Measurements from ENCODE around the gene RPF1. TPM values are rescaled to one million over a fixed set of nuclear protein-coding genes. Genes with fewer than 3 reads are reported as not detected.

RPF1 gene
- 18.4 TPM for total RNA-seq (ENCODE audit: unreplicated experiment)
- long read RNA-seq, transcript RPF1-201 (9 exons, 1,385 nt), result major isoform, 7 of 9 reads
- long read RNA-seq, partial matches to known transcripts, result 0 of 9 reads
- long read RNA-seq, other reads (novel, unspliced or antisense), result 2 of 9 reads

DNA sequence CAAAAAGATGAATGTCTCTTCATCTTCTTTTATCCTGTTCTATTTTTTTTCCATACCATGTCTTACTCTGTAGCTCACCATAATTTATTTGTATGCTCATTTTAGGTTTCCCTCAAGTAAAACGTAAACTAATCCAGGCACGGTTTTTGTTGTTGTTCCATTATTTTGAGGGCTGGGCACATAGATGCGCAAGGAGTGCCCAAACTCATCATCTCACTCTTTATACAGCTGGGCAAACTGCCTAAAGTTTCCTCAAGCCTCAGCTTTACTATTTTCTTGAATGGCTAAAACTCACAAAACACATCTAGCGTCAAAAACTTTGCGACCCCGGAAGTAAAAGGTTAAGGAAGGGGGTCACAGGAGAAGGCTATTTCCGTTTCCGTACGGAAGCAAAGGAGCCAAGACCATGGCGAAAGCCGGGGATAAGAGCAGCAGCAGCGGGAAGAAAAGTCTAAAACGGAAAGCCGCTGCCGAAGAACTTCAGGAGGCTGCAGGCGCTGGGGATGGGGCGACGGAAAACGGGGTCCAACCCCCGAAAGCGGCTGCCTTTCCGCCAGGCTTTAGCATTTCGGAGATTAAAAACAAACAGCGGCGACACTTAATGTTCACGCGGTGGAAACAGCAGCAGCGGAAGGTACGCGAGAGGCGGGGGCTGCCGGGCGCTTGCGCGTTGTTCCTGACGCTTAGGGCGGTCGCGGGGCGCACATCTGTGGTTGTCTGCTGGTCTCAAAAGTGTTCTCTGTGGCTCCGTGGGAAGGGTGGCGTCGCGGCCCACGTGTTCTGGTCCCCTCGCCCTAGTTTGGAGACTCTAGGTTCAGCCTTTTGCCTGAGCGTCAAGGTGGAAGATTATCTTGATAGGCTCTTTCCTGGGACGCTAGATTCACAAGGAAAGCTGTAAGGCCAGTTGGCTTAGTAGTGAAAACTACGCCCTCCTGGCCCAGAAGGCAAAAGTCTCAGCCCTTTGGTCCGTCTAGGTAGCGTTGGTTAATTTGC, at the start of gene RPF1:
RPF1 (plus strand) TSS at position 391 of the 993 bp plus-strand sequence; CDS start at position 407, 16 bp downstream.
- TF ChIP-seq CTCF (IDR thresholded peaks at IDR 0.05; ENCODE audit: unreplicated experiment), result no peak
- Mint-ChIP-seq H3K4me3 (ENCODE audit: unreplicated experiment) (peak within 1 kb of the TSS; percentile 99), H3K9me3 (ENCODE audit: unreplicated experiment) (no peaks in the 10 kb centered on the region), H3K27me3 (ENCODE audit: unreplicated experiment) (peaks cover 5% of the 10 kb centered on the region), H3K4me1 (ENCODE audit: unreplicated experiment) (peaks cover 7% of the 10 kb centered on the region), H3K36me3 (ENCODE audit: low read depth, unreplicated experiment) (peaks cover 6% of the 10 kb centered on the region), H3K27ac (ENCODE audit: unreplicated experiment) (peak within 1 kb of the TSS; percentile 99)
- peak; percentile 65 for DNase-seq (ENCODE audit: low spot score)

DNA sequence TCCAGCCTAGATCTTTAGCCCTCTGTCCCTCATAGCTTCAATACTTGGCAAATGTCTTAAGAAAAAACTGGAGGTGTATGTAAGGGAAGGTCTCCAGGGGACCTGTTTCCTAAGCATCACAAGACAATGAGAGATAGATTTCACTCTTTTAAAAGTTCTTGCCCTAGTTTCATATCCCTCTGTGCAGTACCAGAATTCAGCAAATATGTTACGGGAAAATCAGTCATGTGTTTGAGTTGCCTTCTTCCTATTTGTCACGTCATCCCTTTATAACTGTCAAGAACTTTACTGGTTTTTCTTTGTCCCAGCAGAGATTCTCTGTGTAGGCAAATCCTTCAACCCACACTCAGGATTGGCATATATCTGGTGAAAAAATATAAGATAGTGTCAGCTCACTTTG, 48.5 kb upstream of the RPF1 start:
- no peak overlapping the region for H3K4me3 Mint-ChIP-seq (ENCODE audit: unreplicated experiment)
- H3K4me1 Mint-ChIP-seq (ENCODE audit: unreplicated experiment), result no peaks in the 10 kb centered on the region
- H3K36me3 Mint-ChIP-seq (ENCODE audit: low read depth, unreplicated experiment), result no peaks in the 10 kb centered on the region
- TF ChIP-seq CTCF (IDR thresholded peaks at IDR 0.05; ENCODE audit: unreplicated experiment), result no peak
- no peak for DNase-seq (ENCODE audit: low spot score)
- no peak overlapping the region for H3K27ac Mint-ChIP-seq (ENCODE audit: unreplicated experiment)
- H3K9me3 Mint-ChIP-seq (ENCODE audit: unreplicated experiment), result no peaks in the 10 kb centered on the region
- no peaks in the 10 kb centered on the region for H3K27me3 Mint-ChIP-seq (ENCODE audit: unreplicated experiment)

DNA sequence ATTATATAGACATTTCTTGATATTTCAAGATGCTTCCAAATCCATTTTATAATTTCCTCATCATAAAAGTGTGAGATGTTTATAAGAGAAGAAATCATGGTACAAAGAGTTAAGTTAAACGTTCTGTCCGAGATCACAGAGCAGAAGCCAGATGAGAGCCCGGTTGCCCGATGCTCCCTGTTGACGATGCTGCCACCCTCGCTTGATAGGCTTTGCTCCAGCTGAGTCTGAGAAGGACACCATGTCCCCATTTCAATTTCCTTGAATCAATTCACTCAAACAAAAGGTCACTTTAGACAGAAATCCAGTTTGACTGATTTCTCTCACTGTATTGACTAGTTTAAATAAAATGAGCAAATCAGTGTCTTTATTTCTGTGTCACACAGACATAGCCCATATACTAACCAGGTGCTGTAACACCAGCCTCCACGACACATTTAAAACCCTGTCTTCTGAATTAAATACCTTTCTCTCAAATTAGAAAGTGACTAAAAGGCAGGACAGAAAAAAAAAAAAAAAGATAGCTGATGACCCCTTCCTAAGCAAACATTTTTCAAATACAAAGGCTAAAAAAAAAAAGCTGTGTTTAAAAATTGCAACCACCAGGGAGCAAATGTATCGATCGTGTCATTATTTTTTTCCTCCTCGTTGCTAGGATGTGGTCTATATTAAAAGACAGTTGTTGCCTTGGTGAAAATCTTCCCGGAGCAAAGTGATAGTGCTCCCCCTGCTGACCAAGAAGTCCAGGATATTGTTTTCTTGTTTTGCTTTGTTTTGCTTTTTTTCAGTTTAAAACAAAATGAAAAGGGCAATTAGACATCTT, 45.6 kb upstream of the RPF1 start:
- Mint-ChIP-seq H3K9me3 (ENCODE audit: unreplicated experiment) (no peaks in the 10 kb centered on the region), H3K4me3 (ENCODE audit: unreplicated experiment) (no peak overlapping the region), H3K27ac (ENCODE audit: unreplicated experiment) (no peak overlapping the region), H3K27me3 (ENCODE audit: unreplicated experiment) (no peaks in the 10 kb centered on the region), H3K36me3 (ENCODE audit: low read depth, unreplicated experiment) (no peaks in the 10 kb centered on the region), H3K4me1 (ENCODE audit: unreplicated experiment) (no peaks in the 10 kb centered on the region)
- peak; percentile 83 for TF ChIP-seq CTCF (IDR thresholded peaks at IDR 0.05; ENCODE audit: unreplicated experiment)
- peak; percentile 51 for DNase-seq (ENCODE audit: low spot score)

DNA sequence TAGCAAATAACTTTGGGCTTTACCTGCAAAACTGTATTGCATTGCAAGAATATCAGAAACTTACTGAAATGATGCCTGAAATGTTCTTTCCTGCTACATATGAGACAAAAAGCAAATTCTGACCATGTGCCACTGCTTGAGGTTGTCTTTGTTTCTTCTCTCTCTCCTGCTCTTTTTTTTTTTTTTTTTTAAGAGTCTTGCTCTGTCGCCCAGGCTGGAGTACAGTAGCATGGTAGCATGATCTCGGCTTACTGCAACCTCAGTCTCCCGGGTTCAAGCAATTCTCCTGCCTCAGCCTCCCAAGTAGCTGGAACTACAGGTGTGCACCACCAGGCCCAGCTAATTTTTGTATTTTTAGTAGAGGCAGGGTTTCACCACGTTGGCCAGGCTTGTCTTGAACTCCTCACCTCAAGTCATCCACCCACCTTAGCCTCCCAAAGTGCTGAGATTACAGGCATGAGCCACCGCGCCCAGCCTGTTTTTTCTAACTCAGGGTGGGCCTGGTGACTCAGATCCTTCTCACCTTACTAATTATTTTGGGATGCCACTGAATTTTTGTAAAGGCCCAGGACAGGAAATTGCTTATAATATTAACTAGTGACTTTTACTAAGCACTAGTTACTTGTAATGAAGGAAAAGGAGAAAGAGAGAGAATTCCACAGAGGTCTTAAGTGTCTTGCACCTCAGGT, 44.8 kb upstream of the RPF1 start:
- no peak for DNase-seq (ENCODE audit: low spot score)
- no peaks in the 10 kb centered on the region for H3K9me3 Mint-ChIP-seq (ENCODE audit: unreplicated experiment)

More for the DNA sequence above, 44.8 kb upstream of the RPF1 start:
- H3K4me1 Mint-ChIP-seq (ENCODE audit: unreplicated experiment), result no peaks in the 10 kb centered on the region
- H3K27me3 Mint-ChIP-seq (ENCODE audit: unreplicated experiment), result no peaks in the 10 kb centered on the region
- H3K36me3 Mint-ChIP-seq (ENCODE audit: low read depth, unreplicated experiment), result no peaks in the 10 kb centered on the region
- no peak overlapping the region for H3K4me3 Mint-ChIP-seq (ENCODE audit: unreplicated experiment)
- H3K27ac Mint-ChIP-seq (ENCODE audit: unreplicated experiment), result no peak overlapping the region
- no peak for TF ChIP-seq CTCF (IDR thresholded peaks at IDR 0.05; ENCODE audit: unreplicated experiment)
